Measurements from ENCODE around the gene JAK1. TPM values are rescaled to one million over a fixed set of nuclear protein-coding genes. Genes with fewer than 3 reads are reported as not detected.

Gene JAK1
- total RNA-seq, 1 donor from 2014 or later = 95.7 TPM

GRCh38 chr1:64881281-64881680 is 85.1 kb downstream of the JAK1 start:
- intact Hi-C loops (cut with micrococcal nuclease) = no loop called here
- no peak for DNase-seq
- ATAC-seq = no peak

GRCh38 chr1:64880449-64880848 is 85.9 kb downstream of the JAK1 start:
- no peak for DNase-seq
- ATAC-seq = no peak
- intact Hi-C loops (cut with micrococcal nuclease) = no loop called here

DNA sequence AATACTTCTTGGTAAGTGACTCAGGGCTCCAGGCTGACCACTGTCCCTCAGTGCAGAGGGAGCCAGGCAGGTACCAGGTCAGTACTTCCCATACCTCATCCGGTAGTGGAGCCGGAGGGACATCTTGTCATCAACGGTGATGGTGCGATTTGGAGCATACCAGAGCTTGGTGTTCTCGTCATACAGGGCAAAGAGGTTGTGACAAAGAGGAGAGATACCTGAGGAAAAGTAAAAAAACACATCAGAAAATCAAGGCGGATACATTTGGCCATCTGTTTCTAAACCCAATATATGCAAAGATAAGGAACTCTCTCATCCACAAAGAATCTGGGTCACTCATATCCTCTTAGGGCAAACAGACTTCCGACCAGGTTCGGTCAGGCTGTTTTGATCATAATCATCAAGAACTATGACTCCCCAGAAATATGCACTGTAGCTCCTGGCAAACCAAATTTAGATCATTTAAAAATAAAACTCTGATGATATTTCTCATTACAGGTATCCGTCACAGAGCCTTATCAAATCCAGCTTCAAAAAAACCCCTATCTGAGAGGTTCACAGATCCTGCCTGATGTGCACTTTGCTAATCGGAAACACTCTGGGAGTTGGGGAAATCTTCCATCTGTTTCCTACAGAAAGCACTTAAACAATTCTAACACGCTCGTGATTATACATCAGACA is 87.3 kb downstream of the JAK1 start:
- DNase-seq (no peak), ATAC-seq (no peak)
- intact Hi-C loops (cut with micrococcal nuclease) = loop anchor here (10.0 kb wide), 1 partner anchor 76 kb away; no protein-coding TSS in a partner anchor

DNA sequence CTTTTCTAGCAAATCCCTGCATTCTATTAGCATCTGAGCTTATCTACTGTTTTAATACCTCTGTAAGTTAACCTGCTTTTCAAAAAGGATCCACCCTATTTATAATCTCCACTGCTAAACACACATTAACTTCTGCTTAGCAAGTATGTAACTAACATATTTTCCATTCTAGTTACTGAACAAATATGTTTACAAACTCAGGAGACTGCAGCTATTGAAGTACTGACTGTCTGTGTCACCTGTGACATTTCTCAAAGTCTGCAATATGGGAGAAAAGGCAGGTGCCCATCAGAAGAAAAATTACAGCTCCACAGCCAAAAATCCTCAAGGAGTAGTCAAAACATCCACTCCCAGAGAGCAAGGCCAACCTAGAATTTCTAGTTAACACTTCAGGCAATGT is 88.3 kb downstream of the JAK1 start:
- intact Hi-C loops (cut with micrococcal nuclease) = loop anchor here (10.0 kb wide), 1 partner anchor 77 kb away; no protein-coding TSS in a partner anchor
- no peak for ATAC-seq
- no peak for DNase-seq

GRCh38 chr1:64877598-64877997 is 88.8 kb downstream of the JAK1 start:
- ATAC-seq (no peak), DNase-seq (no peak)
- intact Hi-C loops (cut with micrococcal nuclease) = loop anchor here (10.0 kb wide), 1 partner anchor 77 kb away; no protein-coding TSS in a partner anchor

- ATAC-seq = no peak
- no peak for DNase-seq
- intact Hi-C loops (cut with micrococcal nuclease) = loop anchor here (10.0 kb wide), 1 partner anchor 78 kb away; no protein-coding TSS in a partner anchor
Measured at GRCh38 chr1:64877151-64877550, 89.2 kb downstream of the JAK1 start.

GRCh38 chr1:64875606-64876005 is 90.7 kb downstream of the JAK1 start:
- peak; percentile 98 for ATAC-seq
- DNase-seq = peak; percentile 74
- intact Hi-C loops (cut with micrococcal nuclease) = loop anchor here (10.0 kb wide), 1 partner anchor 79 kb away; no protein-coding TSS in a partner anchor

GRCh38 chr1:64875101-64875500 is 91.2 kb downstream of the JAK1 start:
- DNase-seq = peak; percentile 66
- intact Hi-C loops (cut with micrococcal nuclease) = loop anchor here (10.0 kb wide), 1 partner anchor 80 kb away; no protein-coding TSS in a partner anchor
- ATAC-seq = peak; percentile 78

DNA sequence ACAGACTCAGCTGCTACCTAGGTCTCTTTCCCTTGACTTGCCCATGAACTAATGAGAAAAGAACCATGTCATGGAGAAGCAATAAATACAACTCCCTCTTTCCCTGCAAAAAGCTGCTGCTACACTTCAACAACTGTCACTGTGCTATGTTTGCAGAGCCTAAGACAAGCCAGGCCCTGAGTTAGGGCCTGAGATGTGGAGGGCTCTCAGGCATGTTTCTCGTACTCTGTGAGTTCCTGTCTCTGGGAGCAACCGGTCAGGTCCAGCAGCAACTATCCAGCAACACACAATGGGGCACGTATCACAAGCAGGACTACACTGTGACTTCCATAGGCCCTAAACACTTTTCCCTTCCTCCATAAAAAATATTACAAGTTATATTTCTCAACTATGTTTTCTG is 91.7 kb downstream of the JAK1 start:
- intact Hi-C loops (cut with micrococcal nuclease) = loop anchor here (10.0 kb wide), 1 partner anchor 80 kb away; no protein-coding TSS in a partner anchor
- ATAC-seq (peak; percentile 42), DNase-seq (no peak)

- ATAC-seq = no peak
- intact Hi-C loops (cut with micrococcal nuclease) = loop anchor here (10.0 kb wide), 1 partner anchor 81 kb away; no protein-coding TSS in a partner anchor
- no peak for DNase-seq
Measured at GRCh38 chr1:64873576-64873975, 92.8 kb downstream of the JAK1 start.

DNA sequence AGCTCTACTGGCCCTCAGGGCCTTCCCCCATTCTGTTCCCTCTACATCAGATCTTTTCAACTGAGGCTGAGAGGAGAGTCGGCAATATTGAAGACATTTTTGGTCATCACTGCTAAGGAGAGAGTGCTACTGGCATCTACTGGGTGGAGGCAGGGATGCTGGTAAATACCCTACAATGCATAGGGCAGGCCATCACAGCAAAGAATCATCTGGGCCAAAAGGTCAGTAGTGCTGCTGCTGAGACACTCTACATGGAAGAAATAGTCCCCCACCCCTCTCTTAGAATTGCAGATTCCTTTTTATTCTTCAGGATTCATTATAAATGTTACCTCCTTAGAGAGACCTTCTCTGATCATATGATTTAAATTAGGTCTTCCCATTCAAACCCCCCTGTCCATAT is 94.3 kb downstream of the JAK1 start:
- intact Hi-C loops (cut with micrococcal nuclease) = loop anchor here (10.0 kb wide), 1 partner anchor 83 kb away; no protein-coding TSS in a partner anchor
- DNase-seq = no peak
- no peak for ATAC-seq

GRCh38 chr1:64871256-64871655 is 95.1 kb downstream of the JAK1 start:
- intact Hi-C loops (cut with micrococcal nuclease) = loop anchor here (10.0 kb wide), 1 partner anchor 84 kb away; no protein-coding TSS in a partner anchor
- DNase-seq (no peak), ATAC-seq (no peak)

- intact Hi-C loops (cut with micrococcal nuclease) = no loop called here
- no peak for ATAC-seq
Measured at GRCh38 chr1:64867266-64867665, 99.1 kb downstream of the JAK1 start.

DNA sequence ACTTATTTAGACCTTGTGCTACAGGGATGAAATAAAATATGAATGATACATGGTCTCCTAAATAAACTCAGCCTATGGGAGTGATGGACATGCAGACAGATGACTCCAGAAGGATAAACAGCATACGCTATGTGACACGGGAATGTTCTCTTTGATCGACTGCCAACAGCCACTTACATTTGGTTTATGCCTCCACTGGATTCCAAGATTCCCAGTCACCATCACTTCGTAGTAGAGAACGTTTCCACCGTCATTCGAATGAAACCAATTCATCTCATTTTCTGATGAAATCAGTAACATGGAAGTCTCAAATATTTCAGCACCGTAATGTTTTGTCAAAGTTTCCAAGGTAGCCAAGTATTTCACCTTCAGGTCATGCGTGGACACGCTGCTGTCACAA is 99.7 kb downstream of the JAK1 start:
- DNase-seq (no peak), ATAC-seq (no peak)
- intact Hi-C loops (cut with micrococcal nuclease) = no loop called here

More at GRCh38 chr1:64867266-64867665, 99.1 kb downstream of the JAK1 start:
- DNase-seq = no peak

DNA sequence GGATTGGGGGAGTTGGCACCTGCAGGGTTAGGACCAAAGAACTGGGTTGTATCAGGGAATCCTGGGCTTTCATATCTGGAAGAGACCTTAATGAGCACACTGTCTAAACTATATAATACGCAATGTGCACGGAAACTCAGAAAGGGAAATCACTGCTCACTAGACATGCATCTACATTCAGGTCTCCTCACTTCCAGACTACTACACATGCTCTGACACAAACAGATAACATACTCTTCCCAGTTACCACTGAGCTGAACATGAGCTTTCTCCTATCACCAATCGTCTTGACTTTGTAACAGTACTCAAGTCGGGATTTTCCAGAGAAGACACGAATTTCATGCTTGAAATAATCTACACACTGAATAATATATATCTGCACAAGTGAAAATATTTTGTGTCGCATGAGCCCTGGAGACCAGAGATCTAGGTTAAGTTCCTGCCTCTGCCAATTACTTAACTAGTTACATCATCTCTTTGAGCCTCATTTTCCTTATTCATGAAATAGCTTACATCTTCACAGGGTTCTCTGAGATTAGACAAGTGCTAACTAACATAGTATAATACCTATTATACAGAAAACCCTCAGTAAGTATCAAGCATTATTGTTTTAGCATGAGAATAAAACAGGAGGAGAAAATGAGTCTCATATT is 101.1 kb downstream of the JAK1 start:
- ATAC-seq = no peak
- intact Hi-C loops (cut with micrococcal nuclease) = no loop called here
- DNase-seq = no peak

DNA sequence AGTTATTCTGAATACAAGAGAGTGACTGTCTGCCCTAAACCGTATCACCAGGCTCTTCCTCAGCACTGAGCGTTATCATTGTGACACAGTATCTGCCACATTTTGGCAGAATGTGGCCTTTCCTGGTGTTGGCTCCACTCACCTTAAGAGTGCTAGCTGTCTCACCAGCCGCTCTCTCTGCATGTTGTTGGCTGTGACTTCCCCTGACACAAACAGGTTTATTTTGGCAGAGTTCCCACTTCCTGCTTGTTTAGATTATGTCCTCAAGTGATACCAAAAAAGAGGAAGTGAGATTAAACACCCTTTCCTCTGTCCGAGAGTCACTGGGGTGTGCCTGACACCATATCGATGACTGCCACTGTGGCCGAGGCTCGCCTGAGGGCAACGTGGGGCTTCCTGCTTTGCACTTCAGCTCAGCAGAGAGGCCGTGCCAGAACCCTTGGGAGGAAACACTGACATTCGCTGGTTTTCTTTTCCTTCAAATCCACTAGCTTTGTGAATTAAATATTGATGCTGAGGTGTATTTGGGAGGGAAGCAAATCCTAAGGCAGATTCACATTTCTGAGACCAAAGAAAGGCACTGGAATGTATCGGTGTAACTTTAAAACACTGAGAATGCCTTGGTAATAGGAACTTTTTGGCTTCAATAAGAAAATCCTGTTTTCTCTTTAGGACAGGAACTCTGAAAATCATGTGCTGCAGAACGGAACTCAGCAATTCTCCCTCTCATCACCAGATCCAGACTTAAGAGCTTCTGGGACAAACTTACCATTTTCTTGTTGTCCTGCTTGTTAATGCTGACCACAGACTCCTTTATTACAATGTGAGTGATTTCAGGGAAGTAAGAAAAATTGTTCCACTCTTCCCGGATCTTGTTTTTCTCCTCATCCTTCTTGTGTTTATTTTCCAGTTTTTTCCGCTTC is 102.1 kb downstream of the JAK1 start:
- ATAC-seq (peak; percentile 83), DNase-seq (peak; percentile 72)
- intact Hi-C loops (cut with micrococcal nuclease) = no loop called here

DNA sequence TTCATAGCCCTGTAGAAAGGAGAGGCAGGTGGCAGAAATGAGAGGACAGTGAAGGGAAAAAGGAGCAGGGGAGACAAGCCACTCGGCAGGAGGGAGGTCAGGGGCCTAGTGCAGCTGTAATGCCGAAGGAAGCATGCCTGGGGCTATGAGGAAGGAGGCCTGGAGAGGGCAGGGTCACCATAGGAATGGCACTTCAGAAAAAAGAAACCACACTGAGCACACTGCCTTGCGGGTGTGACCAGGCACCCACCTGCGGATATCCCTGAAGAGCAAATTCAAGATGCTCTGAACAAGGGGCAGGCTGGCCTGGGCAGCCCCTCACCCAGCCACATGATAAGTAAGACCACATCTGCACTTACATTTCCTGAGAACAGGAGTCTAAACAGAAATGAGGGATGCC is 104.7 kb downstream of the JAK1 start:
- ATAC-seq (peak; percentile 77), DNase-seq (no peak)
- intact Hi-C loops (cut with micrococcal nuclease) = no loop called here

GRCh38 chr1:64857347-64857746 is 109.0 kb downstream of the JAK1 start:
- no peak for ATAC-seq
- intact Hi-C loops (cut with micrococcal nuclease) = no loop called here
- no peak for DNase-seq

GRCh38 chr1:64856553-64856952 is 109.8 kb downstream of the JAK1 start:
- peak; percentile 53 for DNase-seq
- ATAC-seq = peak; percentile 47
- intact Hi-C loops (cut with micrococcal nuclease) = no loop called here
